ENCODE measurements around the gene ABCB6.

DNA sequence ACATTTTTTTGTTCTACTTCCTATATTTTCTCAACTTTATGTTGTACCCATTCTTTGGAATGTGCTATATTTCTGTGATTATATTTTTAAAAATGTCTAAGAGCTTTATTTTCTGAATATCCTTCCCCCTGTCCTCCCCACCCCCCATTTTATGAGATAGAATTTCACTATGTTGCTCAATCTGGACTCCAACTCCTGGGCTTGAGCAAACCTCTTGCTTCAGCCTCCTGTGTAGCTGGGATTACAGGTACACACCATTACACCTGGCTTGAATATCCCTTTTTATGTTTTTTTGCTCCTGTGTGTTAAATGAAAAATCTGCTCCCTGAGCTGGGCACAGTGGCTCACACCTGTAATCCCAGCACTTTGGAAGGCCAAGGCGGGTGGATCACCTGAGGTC lies 21.4 kb downstream of the ABCB6 start:
- TF ChIP-seq, protein P1, sequence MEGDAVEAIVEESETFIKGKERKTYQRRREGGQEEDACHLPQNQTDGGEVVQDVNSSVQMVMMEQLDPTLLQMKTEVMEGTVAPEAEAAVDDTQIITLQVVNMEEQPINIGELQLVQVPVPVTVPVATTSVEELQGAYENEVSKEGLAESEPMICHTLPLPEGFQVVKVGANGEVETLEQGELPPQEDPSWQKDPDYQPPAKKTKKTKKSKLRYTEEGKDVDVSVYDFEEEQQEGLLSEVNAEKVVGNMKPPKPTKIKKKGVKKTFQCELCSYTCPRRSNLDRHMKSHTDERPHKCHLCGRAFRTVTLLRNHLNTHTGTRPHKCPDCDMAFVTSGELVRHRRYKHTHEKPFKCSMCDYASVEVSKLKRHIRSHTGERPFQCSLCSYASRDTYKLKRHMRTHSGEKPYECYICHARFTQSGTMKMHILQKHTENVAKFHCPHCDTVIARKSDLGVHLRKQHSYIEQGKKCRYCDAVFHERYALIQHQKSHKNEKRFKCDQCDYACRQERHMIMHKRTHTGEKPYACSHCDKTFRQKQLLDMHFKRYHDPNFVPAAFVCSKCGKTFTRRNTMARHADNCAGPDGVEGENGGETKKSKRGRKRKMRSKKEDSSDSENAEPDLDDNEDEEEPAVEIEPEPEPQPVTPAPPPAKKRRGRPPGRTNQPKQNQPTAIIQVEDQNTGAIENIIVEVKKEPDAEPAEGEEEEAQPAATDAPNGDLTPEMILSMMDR (tag by site-specific recombination; IDR thresholded peaks at IDR 0.05) = no peak
- TF ChIP-seq, protein P2, sequence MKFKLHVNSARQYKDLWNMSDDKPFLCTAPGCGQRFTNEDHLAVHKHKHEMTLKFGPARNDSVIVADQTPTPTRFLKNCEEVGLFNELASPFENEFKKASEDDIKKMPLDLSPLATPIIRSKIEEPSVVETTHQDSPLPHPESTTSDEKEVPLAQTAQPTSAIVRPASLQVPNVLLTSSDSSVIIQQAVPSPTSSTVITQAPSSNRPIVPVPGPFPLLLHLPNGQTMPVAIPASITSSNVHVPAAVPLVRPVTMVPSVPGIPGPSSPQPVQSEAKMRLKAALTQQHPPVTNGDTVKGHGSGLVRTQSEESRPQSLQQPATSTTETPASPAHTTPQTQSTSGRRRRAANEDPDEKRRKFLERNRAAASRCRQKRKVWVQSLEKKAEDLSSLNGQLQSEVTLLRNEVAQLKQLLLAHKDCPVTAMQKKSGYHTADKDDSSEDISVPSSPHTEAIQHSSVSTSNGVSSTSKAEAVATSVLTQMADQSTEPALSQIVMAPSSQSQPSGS (tag by site-specific recombination; IDR thresholded peaks at IDR 0.05; ENCODE audit: low read depth) = no peak
- TF ChIP-seq YY1 (tag by site-specific recombination; IDR thresholded peaks at IDR 0.05) = no peak
- TF ChIP-seq, protein P3, sequence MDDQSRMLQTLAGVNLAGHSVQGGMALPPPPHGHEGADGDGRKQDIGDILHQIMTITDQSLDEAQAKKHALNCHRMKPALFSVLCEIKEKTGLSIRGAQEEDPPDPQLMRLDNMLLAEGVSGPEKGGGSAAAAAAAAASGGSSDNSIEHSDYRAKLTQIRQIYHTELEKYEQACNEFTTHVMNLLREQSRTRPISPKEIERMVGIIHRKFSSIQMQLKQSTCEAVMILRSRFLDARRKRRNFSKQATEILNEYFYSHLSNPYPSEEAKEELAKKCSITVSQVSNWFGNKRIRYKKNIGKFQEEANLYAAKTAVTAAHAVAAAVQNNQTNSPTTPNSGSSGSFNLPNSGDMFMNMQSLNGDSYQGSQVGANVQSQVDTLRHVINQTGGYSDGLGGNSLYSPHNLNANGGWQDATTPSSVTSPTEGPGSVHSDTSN (CRISPR knock-in tag; IDR thresholded peaks at IDR 0.05) = no peak
